Thymus (tissue), 11 donors: ENCODE measurements around the gene GPR162. TPM values are rescaled to one million over a fixed set of nuclear protein-coding genes. Genes with fewer than 3 reads are reported as not detected.

Source experiments
- DNase-seq, 9 donors: peaks; one replicate each; pipeline ENCODE4 v3.0.0-alpha.2; 2013; ENCODE audit warnings: low spot score in 9 of 9, low read depth in 6 of 9, missing footprints in 1 of 9
- H3K27ac ChIP-seq, 2 donors: one replicate each; pipeline ENCODE4 v1.5.1; 2013; ENCODE audit warnings: control low read depth in 1 of 2, low read depth in 1 of 2, low read length in 1 of 2, mild to moderate bottlenecking in 1 of 2, moderate library complexity in 1 of 2
- H3K27me3 ChIP-seq, 2 donors: one replicate each; pipeline ENCODE4 v1.5.1; 2013; ENCODE audit warnings: low read length in 1 of 2; ENCODE audit not compliant: control insufficient read depth in 2 of 2, insufficient read depth in 1 of 2
- H3K36me3 ChIP-seq, 2 donors: one replicate each; pipeline ENCODE4 v1.5.1; 2013; ENCODE audit warnings: low read length in 1 of 2, mild to moderate bottlenecking in 1 of 2, moderate library complexity in 1 of 2; ENCODE audit not compliant: control insufficient read depth in 2 of 2, insufficient read depth in 2 of 2
- H3K4me1 ChIP-seq, 2 donors: one replicate each; pipeline ENCODE4 v1.5.1; 2013; ENCODE audit warnings: low read length in 2 of 2; ENCODE audit not compliant: control insufficient read depth in 2 of 2, insufficient read depth in 2 of 2
- H3K4me3 ChIP-seq, 2 donors: one replicate each; pipeline ENCODE4 v1.5.1; 2013; ENCODE audit warnings: low read length in 2 of 2, control low read depth in 1 of 2, mild to moderate bottlenecking in 1 of 2
- H3K9me3 ChIP-seq, 2 donors: one replicate each; pipeline ENCODE4 v1.5.1; 2013; ENCODE audit warnings: low read length in 1 of 2, mild to moderate bottlenecking in 1 of 2; ENCODE audit not compliant: control insufficient read depth in 2 of 2, insufficient read depth in 1 of 2
- WGBS: extraction: QIAGEN DNeasy Blood & Tissue Kit; methylation state at CpG from one replicate; pipeline ENCODE4 v1.1.7; 2013; 5-methylcytosine and 5-hydroxymethylcytosine counted together
- polyA plus RNA-seq: library from polyadenylated mRNA; stranded (reverse); fragments of 200-250 nt; gene quantifications from one replicate; pipeline ENCODE4 v1.2.3, GENCODE V29; 2013
- total RNA-seq: library from RNA; stranded (reverse); fragments of 120-200 nt; gene quantifications from one replicate; pipeline ENCODE4 v1.2.4, GENCODE V29; 2013
- donor health status: healthy.

Gene GPR162
- total and polyA plus RNA-seq, 2 donors: 1.4 to 4.4 TPM

DNA sequence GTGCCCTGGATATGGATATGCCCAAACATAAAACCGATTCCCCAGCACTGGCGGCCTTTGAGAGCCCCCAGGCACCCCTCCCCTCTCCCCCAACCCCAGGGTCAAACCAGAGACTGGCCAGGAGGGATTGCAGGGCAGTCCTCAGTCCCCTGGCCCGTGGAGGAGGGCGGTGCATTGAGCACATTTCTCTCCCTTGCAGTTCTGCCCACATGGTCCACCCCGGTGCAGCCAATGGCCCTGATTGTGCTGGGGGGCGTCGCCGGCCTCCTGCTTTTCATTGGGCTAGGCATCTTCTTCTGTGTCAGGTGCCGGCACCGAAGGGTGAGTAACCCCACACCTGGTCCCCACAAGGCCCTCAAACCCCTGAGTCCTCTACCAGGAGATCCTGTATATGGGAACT, 3.4 kb upstream of the GPR162 start:
- Histone ChIP-seq H3K9me3 (peaks cover 0 to 3% of the 10 kb centered on the region in 2 donors), H3K4me1 (peaks cover 6 to 43% of the 10 kb centered on the region in 2 donors), H3K36me3 (peaks cover 61 to 73% of the 10 kb centered on the region in 2 donors), H3K4me3 (no peak overlapping the region), H3K27ac (no peak overlapping the region), H3K27me3 (peaks cover 0 to 20% of the 10 kb centered on the region in 2 donors)
- DNase-seq: no peak
- WGBS: 96% methylated on average over 10 of the region's 10 CpGs

DNA sequence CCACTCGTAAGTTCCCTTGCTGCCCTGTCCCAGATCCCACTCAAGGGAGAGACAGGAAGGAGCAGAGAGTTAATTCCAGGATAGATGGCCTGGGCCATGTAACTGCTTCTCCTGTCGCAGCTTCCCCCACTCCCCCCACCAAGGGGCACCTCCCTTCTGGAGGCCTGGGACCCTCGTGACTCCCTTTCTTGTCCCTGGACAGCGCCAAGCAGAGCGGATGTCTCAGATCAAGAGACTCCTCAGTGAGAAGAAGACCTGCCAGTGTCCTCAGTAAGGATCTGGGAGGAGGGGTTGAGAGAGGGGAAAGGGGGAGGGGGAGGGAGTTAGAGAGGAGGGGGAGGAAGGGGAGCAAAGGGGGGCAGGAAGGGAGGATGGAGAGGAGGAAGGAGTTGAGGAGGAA, 3.0 kb upstream of the GPR162 start:
- 97% methylated on average over 5 of the region's 5 CpGs for WGBS
- H3K9me3 ChIP-seq: peaks cover 0 to 3% of the 10 kb centered on the region in 2 donors
- no peak overlapping the region for H3K27ac ChIP-seq
- H3K4me1 ChIP-seq: peaks cover 6 to 43% of the 10 kb centered on the region in 2 donors
- no peak for DNase-seq
- no peak overlapping the region for H3K4me3 ChIP-seq
- H3K27me3 ChIP-seq: peaks cover 0 to 24% of the 10 kb centered on the region in 2 donors
- peaks cover 61 to 70% of the 10 kb centered on the region in 2 donors for H3K36me3 ChIP-seq

GRCh38 chr12:6819106-6820030, 2.3 kb upstream of the GPR162 start:
- Histone ChIP-seq H3K36me3 (peaks cover 55 to 63% of the 10 kb centered on the region in 2 donors), H3K9me3 (peaks cover 0 to 3% of the 10 kb centered on the region in 2 donors), H3K4me3 (no peak overlapping the region), H3K4me1 (peaks cover 6 to 43% of the 10 kb centered on the region in 2 donors), H3K27ac (no peak overlapping the region), H3K27me3 (peaks cover 0 to 31% of the 10 kb centered on the region in 2 donors)
- 96% methylated on average over 13 of the region's 13 CpGs for WGBS
- no peak for DNase-seq

DNA sequence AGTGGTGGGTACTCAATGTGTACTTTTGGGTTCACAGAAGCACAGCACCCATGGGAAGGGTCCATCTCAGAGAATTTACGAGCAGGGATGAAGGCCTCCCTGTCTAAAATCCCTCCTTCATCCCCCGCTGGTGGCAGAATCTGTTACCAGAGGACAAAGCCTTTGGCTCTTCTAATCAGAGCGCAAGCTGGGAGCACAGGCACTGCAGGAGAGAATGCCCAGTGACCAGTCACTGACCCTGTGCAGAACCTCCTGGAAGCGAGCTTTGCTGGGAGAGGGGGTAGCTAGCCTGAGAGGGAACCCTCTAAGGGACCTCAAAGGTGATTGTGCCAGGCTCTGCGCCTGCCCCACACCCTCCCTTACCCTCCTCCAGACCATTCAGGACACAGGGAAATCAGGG, 1.5 kb upstream of the GPR162 start:
- H3K4me3 ChIP-seq: no peak overlapping the region
- WGBS: 98% methylated on average over 5 of the region's 5 CpGs
- peaks cover 47 to 55% of the 10 kb centered on the region in 2 donors for H3K36me3 ChIP-seq
- peaks cover 0 to 3% of the 10 kb centered on the region in 2 donors for H3K9me3 ChIP-seq
- DNase-seq: no peak
- peaks cover 6 to 45% of the 10 kb centered on the region in 2 donors for H3K4me1 ChIP-seq
- H3K27me3 ChIP-seq: peaks cover 0 to 38% of the 10 kb centered on the region in 2 donors
- H3K27ac ChIP-seq: no peak overlapping the region

GRCh38 chr12:6822426-6823135, 960 bp downstream of the GPR162 start:
- Histone ChIP-seq H3K27me3 (peaks cover 9 to 62% of the 10 kb centered on the region in 2 donors), H3K4me3 (no peak overlapping the region), H3K36me3 (peaks cover 23 to 31% of the 10 kb centered on the region in 2 donors), H3K9me3 (peaks cover 0 to 15% of the 10 kb centered on the region in 2 donors), H3K27ac (no peak overlapping the region), H3K4me1 (peaks cover 6 to 57% of the 10 kb centered on the region in 2 donors)
- 89% methylated on average over 7 of the region's 7 CpGs for WGBS
- DNase-seq: no peak

DNA sequence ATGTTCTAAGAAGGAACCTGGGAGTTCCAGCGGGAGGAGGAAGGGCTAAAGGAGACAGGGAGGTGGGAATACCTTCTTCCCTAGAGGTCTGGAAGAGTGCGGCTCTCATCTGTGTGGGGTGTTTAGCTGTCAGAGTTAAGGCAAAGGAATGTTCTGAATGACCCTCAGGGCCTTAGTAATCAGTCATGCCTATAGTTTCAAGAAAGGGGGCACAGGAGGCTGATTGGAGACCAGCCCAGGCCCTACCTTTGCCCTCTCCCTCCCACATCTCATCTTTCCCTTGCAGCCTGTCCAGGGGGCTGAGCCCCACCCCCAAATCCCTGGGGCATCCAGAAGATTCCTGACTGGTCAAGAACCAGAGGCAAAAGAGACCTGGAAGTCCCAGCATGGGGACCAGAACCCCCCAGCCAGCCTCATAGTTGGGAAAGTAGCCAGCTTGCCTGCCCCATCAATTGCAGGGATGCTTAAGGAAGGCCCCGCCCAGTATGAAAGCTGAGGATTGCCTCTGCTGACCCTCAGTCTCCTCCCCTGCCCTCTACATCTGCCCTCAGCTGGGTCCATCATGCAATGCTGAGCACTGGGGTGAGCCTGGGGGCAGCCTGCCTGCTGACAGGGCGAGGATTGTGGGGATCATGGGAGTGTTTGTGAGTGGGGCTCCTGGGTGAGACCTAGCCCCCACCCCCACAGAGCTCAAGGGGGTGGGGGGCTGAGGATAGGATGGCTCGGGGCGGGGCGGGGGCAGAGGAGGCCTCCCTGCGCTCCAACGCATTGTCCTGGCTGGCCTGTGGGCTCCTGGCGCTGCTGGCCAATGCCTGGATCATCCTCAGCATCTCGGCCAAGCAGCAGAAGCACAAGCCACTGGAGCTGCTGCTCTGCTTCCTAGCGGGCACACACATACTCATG, 1.8 kb downstream of the GPR162 start:
- Histone ChIP-seq H3K9me3 (peaks cover 0 to 15% of the 10 kb centered on the region in 2 donors), H3K27ac (no peak overlapping the region), H3K4me1 (peaks cover 6 to 57% of the 10 kb centered on the region in 2 donors), H3K36me3 (peaks cover 14 to 22% of the 10 kb centered on the region in 2 donors), H3K27me3 (peaks cover 15 to 71% of the 10 kb centered on the region in 2 donors), H3K4me3 (no peak overlapping the region)
- no peak for DNase-seq
- 93% methylated on average over 12 of the region's 12 CpGs for WGBS

- Histone ChIP-seq H3K36me3 (peaks cover 7 to 15% of the 10 kb centered on the region in 2 donors), H3K27me3 (peaks cover 23 to 79% of the 10 kb centered on the region in 2 donors), H3K4me3 (no peak overlapping the region), H3K27ac (no peak overlapping the region), H3K9me3 (peaks cover 0 to 15% of the 10 kb centered on the region in 2 donors), H3K4me1 (peaks cover 13 to 57% of the 10 kb centered on the region in 2 donors)
- 96% methylated on average over 37 of the region's 37 CpGs for WGBS
- DNase-seq: no peak
These were observed 2.6 kb downstream of the GPR162 start for GRCh38 chr12:6824085-6824775.

DNA sequence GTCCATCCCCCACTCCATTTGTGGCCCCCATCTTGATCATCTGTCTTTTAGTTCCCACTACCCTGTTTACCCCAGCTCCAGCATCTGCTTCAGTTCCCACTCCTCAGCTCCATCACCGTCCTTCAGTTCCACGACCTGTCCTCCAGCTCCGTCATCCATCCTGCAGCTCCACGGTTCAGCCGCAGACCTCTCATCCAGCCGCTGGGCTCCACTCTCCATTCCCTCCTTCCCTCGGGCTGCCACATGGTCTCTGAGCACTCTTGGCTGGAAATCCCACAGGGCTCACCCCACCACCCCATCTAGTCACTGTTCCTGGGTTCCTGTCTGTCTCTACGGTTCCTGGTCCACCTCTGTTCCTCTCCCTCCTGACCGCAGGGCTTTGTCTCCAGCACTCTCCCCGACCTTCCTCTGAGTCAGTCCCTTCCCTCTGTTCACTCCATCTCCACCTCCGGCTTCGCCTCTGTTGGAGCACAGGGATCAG, 3.3 kb downstream of the GPR162 start:
- H3K27me3 ChIP-seq: peaks cover 30 to 86% of the 10 kb centered on the region in 2 donors
- peaks cover 0 to 15% of the 10 kb centered on the region in 2 donors for H3K9me3 ChIP-seq
- no peak for DNase-seq
- 78% methylated on average over 12 of the region's 12 CpGs for WGBS
- peaks cover 13 to 58% of the 10 kb centered on the region in 2 donors for H3K4me1 ChIP-seq
- H3K4me3 ChIP-seq: no peak overlapping the region
- H3K27ac ChIP-seq: no peak overlapping the region
- peaks cover 0 to 8% of the 10 kb centered on the region in 2 donors for H3K36me3 ChIP-seq
